GM21619 (cell line): ENCODE measurements around the gene PLXNC1.

ENCODE experiments used
- ATAC-seq: cut with Tn5 transposase; IDR thresholded peaks from one replicate; pipeline ENCODE4 v1.9.1; 2021; ENCODE audit not compliant: unreplicated experiment

PLXNC1 gene

DNA sequence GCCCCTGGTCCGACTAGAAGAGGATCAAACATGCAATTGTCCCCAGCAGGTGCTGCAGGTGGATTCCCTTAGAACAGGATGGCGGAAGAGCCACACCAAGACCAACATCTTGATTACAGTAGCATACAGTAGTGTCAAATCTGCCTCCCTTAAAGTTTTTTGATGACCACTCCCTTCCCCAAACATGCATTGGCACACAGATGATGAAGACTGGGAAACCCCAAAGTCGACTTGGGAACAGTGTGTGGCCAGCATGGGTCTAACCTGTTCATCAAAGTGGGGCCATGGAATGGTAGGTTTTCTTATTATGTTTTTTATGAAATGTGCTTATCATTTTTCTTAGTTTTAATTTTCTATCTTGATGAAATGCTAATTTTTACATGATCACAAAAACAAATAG is 8.8 kb downstream of the PLXNC1 start:
- ATAC-seq, result no peak

DNA sequence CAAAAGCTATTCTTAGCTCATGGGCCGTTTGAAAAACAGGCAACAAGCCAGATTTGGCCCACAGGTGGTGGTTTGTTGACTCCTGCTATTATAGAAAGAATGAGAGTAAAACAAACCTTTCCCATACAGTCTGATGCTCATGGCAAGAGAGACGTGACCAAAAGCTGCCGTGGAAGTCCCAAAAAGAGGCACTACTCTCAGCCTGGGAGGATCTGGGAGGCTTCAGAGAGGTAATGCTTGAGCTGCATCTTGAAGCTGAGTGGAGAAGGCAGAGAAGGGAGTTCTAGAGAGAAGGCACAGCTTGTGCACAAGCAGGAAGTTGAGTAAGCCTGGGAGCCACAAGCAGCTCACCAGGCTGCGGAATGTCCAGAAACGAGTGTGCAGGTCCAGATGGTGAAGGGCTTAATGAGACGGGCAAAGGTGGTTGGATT is 9.6 kb downstream of the PLXNC1 start:
- peak; percentile 87 for ATAC-seq

DNA sequence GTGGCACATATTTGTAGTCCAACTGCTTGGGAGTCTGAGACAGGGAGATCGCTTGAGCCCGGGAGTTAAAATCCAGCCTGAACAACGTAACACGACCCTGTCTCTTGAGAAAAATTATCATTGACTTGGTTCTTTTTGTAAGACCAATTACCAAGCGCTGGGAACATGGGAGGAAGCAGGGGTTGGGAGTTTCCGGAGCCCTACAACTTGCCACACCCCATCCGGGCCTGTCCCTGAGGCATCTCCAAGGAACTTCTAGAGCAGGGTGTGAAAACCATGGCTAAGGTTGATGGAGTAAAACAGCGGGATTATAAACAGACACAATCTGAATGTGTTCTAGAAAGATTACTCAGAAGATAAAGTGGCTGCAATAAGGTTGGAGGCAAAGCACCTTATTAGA is 10.3 kb downstream of the PLXNC1 start:
- ATAC-seq, result no peak

DNA sequence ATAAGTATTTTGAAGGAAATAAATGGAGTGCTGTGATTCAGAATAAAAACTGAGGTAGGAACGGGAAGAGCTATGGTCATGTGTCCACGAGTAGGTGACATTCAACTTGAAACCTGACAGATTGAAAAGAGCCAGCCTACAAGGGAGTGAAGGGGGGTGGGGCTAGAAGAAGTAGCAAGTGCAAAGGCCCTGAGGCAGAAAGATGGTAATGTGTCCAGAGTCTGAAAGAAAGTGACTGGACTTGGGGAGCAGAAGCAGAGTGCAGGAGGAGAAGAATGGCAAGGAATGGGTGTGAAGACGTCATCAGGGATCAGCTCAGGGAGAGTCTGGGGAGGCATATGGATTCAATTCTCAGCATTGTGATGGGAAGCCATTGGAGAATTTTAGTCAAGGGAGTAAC is 13.7 kb downstream of the PLXNC1 start:
- ATAC-seq, result no peak

DNA sequence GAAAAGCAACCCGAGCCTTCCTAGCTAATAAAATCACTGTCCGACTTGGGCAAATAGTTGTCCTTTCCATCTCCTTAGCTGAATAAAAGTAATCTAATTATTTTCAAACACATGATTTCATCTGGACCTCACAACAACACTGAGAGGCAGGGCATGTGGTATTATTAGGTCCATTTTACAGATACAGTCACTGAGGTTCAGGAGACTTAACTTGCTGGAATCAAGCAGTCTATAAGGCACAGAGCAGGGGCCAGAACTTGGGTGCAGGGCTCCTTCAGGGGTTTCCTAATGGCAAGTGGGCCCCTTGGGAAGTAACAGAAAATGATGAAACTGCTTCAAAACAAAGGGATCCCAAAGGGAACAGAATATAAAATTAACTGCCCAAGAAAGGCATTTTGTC is 15.5 kb downstream of the PLXNC1 start:
- no peak for ATAC-seq

DNA sequence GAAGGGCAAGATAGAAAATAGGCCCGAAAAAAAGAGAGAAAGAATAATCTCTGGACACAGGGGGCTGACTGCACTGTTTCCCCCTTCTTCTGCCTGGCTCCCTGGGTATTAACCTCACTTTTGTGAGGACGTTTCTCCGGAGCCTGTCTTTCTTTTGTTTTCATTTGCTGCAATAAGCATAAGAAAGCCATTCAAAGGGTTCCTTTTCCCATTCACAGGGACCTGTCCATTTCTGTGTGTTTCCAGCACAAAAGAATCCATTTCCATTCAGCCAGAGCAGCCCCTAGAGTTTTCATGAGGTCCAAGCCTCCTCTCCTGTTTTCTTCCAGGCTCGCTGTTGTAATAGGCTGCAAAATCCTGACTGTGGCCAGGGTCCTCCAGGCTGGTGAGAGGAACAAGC is 16.8 kb downstream of the PLXNC1 start:
- no peak for ATAC-seq

DNA sequence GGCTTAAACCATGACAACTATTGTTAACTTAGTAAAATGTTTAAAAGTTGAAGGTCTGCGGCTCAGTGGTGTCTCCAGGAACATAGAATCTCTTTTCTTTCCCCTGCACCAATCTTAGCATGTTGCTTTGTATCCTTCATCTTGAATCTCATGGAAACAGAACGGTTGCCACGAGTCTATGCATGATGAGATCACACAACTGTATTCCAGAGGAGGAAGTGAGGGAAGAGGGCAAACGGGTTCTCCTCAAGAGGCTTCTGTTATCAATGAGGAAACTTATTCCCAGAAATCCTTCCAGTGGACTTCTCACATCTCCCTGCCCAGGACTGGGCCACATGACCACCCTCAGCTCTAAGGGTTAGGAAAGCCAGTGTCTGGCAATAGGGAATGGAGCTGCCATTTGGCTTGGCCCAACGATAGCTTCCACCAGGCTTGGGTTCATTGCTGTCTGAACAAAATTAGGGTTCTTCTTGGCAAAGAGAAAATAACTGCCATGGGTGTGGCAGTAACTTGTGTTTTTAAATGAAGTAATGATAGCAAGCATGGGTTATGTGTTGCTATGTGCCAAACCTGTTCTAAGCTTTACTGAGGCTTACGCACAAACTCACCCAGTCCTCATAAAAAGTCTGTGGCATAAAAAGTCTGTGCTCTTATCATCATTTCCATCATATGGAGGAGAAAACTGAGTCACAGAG is 17.4 kb downstream of the PLXNC1 start:
- no peak for ATAC-seq

DNA sequence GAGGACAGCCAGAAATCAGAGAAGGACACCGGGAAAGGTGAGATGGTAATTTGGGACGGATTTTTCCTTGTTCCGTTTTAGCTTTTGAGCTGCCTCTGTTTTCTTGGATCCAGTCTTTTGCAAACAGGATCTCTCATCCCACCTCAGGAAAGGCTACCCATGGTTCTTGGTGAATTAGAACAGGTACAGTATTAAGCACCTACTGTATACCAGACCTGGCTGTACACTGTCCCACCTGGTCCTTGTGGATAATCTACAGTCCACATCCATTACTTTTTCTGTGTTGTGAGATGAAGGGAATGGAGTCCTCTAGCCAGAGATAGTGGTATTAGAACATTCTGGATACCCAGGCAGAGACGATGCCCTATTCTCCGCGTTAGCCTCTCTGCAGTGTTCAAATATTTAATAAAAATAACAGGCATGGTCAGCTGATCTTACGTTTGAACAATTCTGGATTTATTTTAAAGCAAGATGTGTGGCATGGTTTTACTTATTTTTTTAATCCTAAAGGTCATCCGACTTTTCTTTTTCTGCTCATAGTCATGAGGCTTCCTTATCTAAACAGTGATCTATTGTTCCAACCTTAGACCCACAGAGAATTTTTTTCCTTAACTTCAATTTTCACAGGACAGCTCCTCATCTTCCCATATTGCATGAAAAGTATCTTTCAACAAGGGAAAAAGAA is 18.8 kb downstream of the PLXNC1 start:
- no peak for ATAC-seq

DNA sequence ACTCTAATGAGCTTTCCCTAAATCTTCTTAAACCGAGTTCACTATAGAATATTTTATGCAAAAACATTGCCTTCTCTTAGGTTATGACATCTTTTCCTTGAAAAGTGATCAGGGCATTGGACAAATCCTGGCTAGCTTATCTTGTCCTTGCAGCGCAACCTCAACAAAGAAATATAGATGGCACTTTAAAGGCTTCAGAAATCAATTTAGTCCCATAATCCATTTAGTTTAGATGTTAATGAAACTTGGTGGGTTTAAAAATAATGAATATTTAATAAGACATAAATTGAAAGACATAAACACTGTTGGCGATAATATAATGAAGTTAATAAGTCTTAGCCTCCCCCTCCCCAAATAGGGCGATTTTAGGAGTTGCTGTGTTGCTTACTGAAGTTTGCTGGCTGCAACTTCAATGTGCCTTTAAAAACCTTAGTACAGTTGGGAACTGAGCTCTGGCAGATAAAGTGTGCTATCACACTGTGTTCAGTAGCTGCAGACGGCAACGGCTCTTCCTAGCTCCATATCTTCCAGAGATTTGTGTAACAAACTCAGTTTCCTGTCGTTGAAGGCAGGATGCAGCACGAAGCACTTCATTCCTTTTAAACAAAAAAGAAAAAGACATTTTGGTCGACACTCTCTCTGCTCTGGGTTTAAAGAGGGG is 19.5 kb downstream of the PLXNC1 start:
- no peak for ATAC-seq

DNA sequence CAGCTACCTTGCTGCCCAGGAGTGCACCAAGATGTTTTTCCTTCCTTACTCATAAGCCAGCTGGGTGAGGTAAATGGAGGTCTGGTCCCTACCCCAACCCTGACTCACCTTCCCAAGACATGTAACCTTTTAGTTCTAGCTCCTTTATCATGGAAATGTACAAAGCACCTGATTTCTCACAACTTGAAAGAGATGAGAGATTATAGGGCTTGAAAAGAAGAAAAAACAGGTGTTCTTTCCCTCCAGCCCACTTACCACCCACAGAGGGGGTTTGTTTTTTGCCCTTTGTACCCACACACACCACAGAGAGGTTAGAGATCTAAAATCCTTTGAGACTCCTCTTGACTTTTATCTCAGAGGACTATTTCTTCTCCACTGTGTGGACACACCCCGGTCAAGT is 21.1 kb downstream of the PLXNC1 start:
- no peak for ATAC-seq

DNA sequence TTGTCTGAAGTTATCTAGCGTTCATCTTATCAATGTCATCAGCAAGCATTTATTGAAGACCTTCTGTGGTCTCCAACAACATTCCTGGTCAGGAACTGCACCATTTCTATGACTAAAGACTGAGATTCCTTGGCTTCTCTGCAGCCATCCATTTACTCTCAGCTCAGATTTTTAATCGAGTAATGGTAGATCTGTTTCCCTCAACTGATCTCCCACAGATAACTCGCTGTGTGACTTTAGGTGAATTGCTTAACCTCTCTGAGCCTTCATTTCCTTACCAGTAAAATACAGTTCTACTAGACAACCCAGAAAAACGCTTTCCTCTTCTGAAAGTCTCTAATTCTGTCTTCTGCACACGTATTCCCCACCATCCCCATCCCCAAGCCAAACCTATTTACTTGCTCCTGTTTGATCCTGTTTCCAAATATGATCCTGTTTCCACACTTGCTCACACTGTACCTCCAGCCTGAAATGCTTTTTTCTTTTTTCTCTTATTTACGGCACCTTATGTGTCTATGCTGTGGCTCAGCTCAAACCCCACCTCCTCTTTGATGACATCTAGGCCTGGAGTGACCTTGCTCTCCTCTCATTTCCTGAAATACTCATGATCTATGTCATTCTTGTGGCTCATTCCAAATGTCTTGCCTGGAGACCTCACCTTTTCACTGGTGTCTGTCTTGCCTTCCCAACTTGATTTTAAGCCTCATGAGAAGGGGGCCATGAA is 21.8 kb downstream of the PLXNC1 start:
- ATAC-seq, result no peak

DNA sequence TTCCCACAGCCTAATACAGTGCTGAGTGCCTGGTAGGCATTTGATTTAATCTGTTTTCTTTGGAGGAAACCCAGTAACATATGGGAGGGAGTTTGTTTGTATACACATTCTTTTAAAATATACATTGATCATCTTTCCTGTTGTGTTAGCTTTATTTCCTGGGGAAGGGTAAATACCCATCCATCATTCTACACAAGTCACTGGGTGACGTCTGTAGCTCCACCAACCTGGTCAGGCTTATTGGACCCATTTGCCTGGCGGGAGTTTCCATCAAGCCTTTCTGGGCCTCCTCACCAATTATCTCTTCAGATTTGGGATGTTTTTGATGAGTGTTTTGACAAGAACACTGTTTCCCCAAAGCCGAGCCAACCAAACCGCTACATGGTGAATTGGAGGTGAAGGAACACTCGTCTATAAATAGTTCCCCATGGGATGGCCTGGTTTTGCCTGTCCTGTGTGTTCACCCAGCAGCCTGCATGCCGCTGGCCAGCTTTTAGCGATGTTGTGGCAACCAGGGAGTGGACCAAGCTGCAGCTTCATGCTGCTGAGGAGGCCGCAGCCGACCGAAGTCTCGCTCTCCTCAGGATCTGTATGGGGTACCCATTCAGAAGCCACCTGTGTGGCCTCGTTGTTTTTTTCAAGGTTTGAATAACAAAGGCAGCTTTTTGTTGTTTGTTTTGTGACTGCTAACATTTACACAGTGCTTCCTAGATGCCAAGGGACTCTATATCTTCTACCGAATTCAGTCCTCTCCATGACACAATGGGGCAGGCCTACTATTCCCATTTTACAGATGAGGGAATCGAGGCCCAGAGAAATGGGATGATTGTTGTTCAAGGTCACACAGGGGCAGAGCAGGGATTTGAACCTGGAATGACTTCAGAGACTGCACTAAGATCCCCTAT is 22.6 kb downstream of the PLXNC1 start:
- no peak for ATAC-seq

DNA sequence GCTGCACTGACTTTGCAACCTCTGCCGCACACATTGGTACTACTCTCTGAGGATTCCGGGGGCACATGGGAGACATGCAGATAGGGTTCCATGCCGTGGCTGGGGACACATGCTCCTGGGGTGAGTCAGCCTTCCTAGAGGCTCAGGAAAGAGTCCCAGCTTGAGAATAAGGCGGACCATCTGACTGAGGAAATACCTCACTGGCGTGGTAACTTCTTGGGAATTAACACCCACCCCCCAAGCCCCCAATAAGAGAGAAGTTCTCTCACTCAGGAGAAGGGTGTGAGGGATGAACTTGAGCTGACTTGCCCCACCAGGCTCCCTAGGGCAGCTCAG is 23.2 kb downstream of the PLXNC1 start:
- ATAC-seq, result no peak

DNA sequence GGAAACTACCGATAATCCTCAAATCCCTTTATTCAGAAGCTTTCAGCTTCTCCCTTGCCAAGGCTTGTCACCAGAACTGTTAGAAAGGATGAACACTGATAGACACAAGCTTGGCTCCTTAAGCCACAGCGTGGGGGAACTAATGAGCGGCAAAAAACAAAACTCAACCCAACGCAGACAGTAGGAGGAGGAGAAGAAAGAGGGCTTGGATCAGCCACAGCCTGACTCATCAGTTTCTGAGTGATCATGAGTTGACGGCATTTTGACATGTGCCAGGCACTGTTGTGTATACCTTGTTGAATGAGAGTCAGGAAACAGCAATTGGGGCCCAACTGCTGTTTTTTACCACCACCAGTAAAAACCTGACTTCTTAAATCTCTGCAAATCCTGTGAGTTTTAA is 23.7 kb downstream of the PLXNC1 start:
- no peak for ATAC-seq

DNA sequence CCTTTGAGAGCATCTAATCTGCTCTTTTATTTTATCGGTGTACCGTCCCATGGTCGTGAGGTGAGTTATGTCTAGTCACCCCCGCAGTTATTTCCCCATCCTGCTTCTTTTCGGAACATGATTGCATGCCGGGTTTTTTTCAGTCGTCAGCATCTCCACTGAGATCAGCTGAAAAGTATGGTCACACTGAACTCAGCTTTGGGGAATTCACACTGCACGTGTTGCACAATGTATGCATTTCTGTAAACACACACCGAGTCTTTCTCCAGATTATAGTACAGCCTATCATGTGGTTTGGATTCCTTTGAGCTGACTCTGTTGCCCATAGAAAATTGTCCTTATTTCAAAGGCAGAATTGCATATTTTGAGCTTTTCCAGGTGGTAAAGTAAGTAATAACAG is 24.6 kb downstream of the PLXNC1 start:
- no peak for ATAC-seq

DNA sequence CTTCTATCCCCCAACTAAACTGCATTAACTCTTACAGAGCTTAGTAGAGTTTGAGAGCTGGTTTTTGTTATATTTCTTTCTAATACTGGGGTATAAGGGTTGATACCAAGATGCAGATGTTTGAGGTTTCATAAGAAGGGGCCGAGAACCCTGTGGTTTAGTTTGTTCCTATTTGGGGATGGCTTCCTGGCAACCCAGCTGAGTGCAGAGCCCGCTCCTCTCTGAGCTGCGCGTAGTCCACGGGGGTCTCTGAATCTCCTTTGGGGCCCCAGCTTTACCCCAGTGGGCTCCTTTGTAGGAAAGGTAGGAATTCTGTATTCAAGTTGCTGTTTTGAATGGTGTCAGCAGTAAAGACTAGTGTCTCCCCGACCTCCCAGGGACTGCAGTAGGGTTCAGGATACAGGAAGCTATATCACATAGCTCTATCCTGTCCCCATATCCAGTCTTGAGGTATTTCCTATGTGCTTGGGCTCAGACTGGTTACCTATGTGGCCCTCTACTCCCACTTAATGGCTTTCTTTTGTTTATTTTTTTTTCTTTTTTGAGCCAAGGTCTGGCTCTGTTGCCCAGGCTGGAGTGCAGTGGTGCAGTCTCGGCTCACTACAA is 25.4 kb downstream of the PLXNC1 start:
- peak; percentile 69 for ATAC-seq

DNA sequence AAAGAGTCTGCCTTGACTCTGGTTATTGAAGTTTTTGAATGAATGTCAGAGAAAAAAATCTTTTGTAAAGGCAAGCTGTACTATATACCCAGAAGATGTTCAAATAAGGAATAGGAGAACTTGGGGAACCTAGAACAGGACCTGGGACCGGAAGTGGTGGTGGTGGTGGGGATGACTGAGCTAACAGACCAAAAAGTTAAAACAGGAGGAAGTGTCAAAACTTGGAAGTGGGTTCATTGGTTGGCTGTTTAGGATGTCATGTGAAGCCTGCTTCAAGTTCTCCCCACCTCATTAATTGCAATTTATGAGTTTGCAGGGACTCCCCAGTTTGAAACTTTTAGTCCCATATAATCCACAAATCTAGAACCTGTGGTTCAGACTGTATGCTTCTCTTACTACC is 26.2 kb downstream of the PLXNC1 start:
- peak; percentile 26 for ATAC-seq

DNA sequence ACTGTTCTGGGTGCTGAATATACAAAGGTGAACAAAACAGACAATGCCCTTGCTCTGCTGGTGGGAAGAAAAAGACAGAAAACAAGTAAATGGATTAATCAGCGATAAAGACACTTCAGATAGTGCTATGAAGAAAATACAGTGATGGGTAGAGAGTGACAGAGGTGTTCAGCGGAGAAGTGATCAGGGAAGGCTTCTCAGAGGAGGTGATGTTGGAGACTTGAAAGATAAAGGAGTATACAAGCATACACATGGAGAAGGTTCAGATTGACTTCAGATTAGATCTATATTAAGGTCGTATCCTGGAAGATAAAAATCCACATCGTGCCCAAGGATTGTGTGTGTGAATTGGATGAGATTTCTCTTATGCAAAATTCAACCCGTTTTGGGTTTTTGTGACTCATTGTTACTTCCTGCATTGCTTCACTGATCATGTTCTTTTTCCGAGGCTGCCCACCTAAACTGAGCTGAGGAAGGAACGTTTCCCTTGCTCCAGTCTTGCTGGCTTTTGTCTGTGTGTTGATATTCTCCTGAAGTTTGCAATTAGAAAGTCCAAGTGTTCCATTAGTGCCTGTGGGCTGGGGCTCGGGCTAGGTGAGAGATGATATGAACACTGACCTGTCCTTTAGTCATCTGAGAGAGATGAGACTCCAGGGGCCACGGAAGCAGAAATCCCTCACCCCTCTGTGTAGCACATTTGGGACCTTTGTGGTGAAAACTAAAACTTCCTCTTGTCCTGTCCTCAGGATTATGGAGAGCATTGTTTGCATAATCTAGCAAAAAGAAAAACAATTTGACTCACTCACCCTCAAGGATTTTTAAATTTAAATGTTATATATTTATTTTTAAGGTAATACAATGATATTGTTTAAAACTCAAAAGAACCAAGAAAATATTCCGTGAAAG is 27.6 kb downstream of the PLXNC1 start:
- ATAC-seq, result peak; percentile 34

DNA sequence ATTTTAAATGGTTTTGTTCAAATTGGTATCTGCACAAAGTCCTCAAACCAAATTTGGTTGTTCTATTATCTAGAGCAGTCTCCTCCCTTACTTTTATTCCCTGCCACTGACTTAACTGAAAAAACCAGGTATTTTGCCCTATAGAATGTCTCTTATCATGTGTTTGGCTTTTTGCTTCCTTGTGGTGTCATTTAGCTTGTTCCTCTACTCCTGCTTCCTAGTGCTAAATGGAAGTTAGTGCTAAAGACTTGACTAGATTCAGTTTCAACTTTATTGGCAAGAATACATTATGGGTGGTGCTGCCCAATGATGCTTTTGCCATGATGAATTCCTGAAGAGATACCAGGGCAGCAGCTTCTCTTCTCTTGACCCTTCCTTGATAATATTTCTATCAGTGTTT is 29.7 kb downstream of the PLXNC1 start:
- ATAC-seq, result no peak
